Measurements from ENCODE around the gene FAM90A1. TPM values are rescaled to one million over a fixed set of nuclear protein-coding genes. Genes with fewer than 3 reads are reported as not detected.
"Not testable (repeated sequence)": the region's sequence is repeated elsewhere in the genome, so short reads cannot be mapped to it uniquely, and the experiment has no call there.

Gene FAM90A1
- under 0.01 and 0.22 TPM in 2 replicates for total RNA-seq (2012; rRNA removed)

GRCh38 chr12:8226992-8227731, at the start of gene FAM90A1:
TSS of gene FAM90A1 (minus strand) at chr12:8227618. CDS start at chr12:8224832, 2,786 bp downstream.
- H3K9ac ChIP-seq (ENCODE audit: low read depth, low read length); H3K36me3 ChIP-seq (ENCODE audit: insufficient read depth, low read length); H3K9me3 ChIP-seq (replicated peaks; ENCODE audit: low read length); H3K4me1 ChIP-seq (ENCODE audit: control insufficient read depth, insufficient read depth, low read length); H3K27me3 ChIP-seq (ENCODE audit: control insufficient read depth, insufficient read depth, low read length): not testable (repeated sequence)
- peak within 1 kb of the TSS; percentile 45 for H3K4me2 ChIP-seq (ENCODE audit: low read length)
- peak within 1 kb of the TSS; percentile 24 for H3K4me3 ChIP-seq (ENCODE audit: low read length)

- not testable (repeated sequence) for H3K4me3 ChIP-seq (ENCODE audit: low read length); H3K4me2 ChIP-seq (ENCODE audit: low read length); H3K27me3 ChIP-seq (ENCODE audit: control insufficient read depth, insufficient read depth, low read length); H3K9me3 ChIP-seq (replicated peaks; ENCODE audit: low read length); H3K9ac ChIP-seq (ENCODE audit: low read depth, low read length); H3K36me3 ChIP-seq (ENCODE audit: insufficient read depth, low read length); H3K4me1 ChIP-seq (ENCODE audit: control insufficient read depth, insufficient read depth, low read length)
Observed at GRCh38 chr12:8276397-8276796, 49.0 kb upstream of the FAM90A1 start.

- not testable (repeated sequence) for H3K4me1 ChIP-seq (ENCODE audit: control insufficient read depth, insufficient read depth, low read length)
Observed at GRCh38 chr12:8266706-8267105, 39.3 kb upstream of the FAM90A1 start.

GRCh38 chr12:8264236-8264635, 36.8 kb upstream of the FAM90A1 start:
- not testable (repeated sequence) for H3K4me3 ChIP-seq (ENCODE audit: low read length); H3K9ac ChIP-seq (ENCODE audit: low read depth, low read length); H3K36me3 ChIP-seq (ENCODE audit: insufficient read depth, low read length); H3K4me2 ChIP-seq (ENCODE audit: low read length); H3K27me3 ChIP-seq (ENCODE audit: control insufficient read depth, insufficient read depth, low read length); H3K9me3 ChIP-seq (replicated peaks; ENCODE audit: low read length); H3K4me1 ChIP-seq (ENCODE audit: control insufficient read depth, insufficient read depth, low read length)

More at GRCh38 chr12:8266706-8267105, 39.3 kb upstream of the FAM90A1 start:
- H3K27me3 ChIP-seq (ENCODE audit: control insufficient read depth, insufficient read depth, low read length); H3K9me3 ChIP-seq (replicated peaks; ENCODE audit: low read length); H3K4me3 ChIP-seq (ENCODE audit: low read length); H3K9ac ChIP-seq (ENCODE audit: low read depth, low read length); H3K4me2 ChIP-seq (ENCODE audit: low read length); H3K36me3 ChIP-seq (ENCODE audit: insufficient read depth, low read length): not testable (repeated sequence)

GRCh38 chr12:8261111-8261554, 33.7 kb upstream of the FAM90A1 start:
- not testable (repeated sequence) for H3K4me2 ChIP-seq (ENCODE audit: low read length); H3K9me3 ChIP-seq (replicated peaks; ENCODE audit: low read length); H3K9ac ChIP-seq (ENCODE audit: low read depth, low read length); H3K4me1 ChIP-seq (ENCODE audit: control insufficient read depth, insufficient read depth, low read length); H3K36me3 ChIP-seq (ENCODE audit: insufficient read depth, low read length); H3K27me3 ChIP-seq (ENCODE audit: control insufficient read depth, insufficient read depth, low read length); H3K4me3 ChIP-seq (ENCODE audit: low read length)

GRCh38 chr12:8256356-8256755, 28.9 kb upstream of the FAM90A1 start:
- H3K9me3 ChIP-seq (replicated peaks; ENCODE audit: low read length); H3K4me2 ChIP-seq (ENCODE audit: low read length); H3K4me3 ChIP-seq (ENCODE audit: low read length); H3K4me1 ChIP-seq (ENCODE audit: control insufficient read depth, insufficient read depth, low read length); H3K36me3 ChIP-seq (ENCODE audit: insufficient read depth, low read length); H3K9ac ChIP-seq (ENCODE audit: low read depth, low read length); H3K27me3 ChIP-seq (ENCODE audit: control insufficient read depth, insufficient read depth, low read length): not testable (repeated sequence)

GRCh38 chr12:8254705-8255104, 27.3 kb upstream of the FAM90A1 start:
- not testable (repeated sequence) for H3K4me2 ChIP-seq (ENCODE audit: low read length); H3K9ac ChIP-seq (ENCODE audit: low read depth, low read length); H3K9me3 ChIP-seq (replicated peaks; ENCODE audit: low read length); H3K27me3 ChIP-seq (ENCODE audit: control insufficient read depth, insufficient read depth, low read length); H3K36me3 ChIP-seq (ENCODE audit: insufficient read depth, low read length); H3K4me3 ChIP-seq (ENCODE audit: low read length); H3K4me1 ChIP-seq (ENCODE audit: control insufficient read depth, insufficient read depth, low read length)

GRCh38 chr12:8252056-8252818, 24.8 kb upstream of the FAM90A1 start:
- not testable (repeated sequence) for H3K4me1 ChIP-seq (ENCODE audit: control insufficient read depth, insufficient read depth, low read length); H3K4me2 ChIP-seq (ENCODE audit: low read length); H3K4me3 ChIP-seq (ENCODE audit: low read length); H3K36me3 ChIP-seq (ENCODE audit: insufficient read depth, low read length); H3K9ac ChIP-seq (ENCODE audit: low read depth, low read length); H3K9me3 ChIP-seq (replicated peaks; ENCODE audit: low read length); H3K27me3 ChIP-seq (ENCODE audit: control insufficient read depth, insufficient read depth, low read length)

GRCh38 chr12:8251616-8252015, 24.2 kb upstream of the FAM90A1 start:
- not testable (repeated sequence) for H3K9me3 ChIP-seq (replicated peaks; ENCODE audit: low read length); H3K27me3 ChIP-seq (ENCODE audit: control insufficient read depth, insufficient read depth, low read length); H3K9ac ChIP-seq (ENCODE audit: low read depth, low read length); H3K4me2 ChIP-seq (ENCODE audit: low read length); H3K36me3 ChIP-seq (ENCODE audit: insufficient read depth, low read length); H3K4me1 ChIP-seq (ENCODE audit: control insufficient read depth, insufficient read depth, low read length); H3K4me3 ChIP-seq (ENCODE audit: low read length)

- H3K27me3 ChIP-seq (ENCODE audit: control insufficient read depth, insufficient read depth, low read length); H3K36me3 ChIP-seq (ENCODE audit: insufficient read depth, low read length); H3K4me2 ChIP-seq (ENCODE audit: low read length); H3K4me1 ChIP-seq (ENCODE audit: control insufficient read depth, insufficient read depth, low read length); H3K9me3 ChIP-seq (replicated peaks; ENCODE audit: low read length); H3K4me3 ChIP-seq (ENCODE audit: low read length); H3K9ac ChIP-seq (ENCODE audit: low read depth, low read length): not testable (repeated sequence)
Observed at GRCh38 chr12:8246941-8247535, 19.6 kb upstream of the FAM90A1 start.

GRCh38 chr12:8243682-8244161, 16.3 kb upstream of the FAM90A1 start:
- not testable (repeated sequence) for H3K36me3 ChIP-seq (ENCODE audit: insufficient read depth, low read length); H3K9me3 ChIP-seq (replicated peaks; ENCODE audit: low read length); H3K27me3 ChIP-seq (ENCODE audit: control insufficient read depth, insufficient read depth, low read length); H3K4me1 ChIP-seq (ENCODE audit: control insufficient read depth, insufficient read depth, low read length)
- H3K4me3 ChIP-seq (ENCODE audit: low read length), result peak overlapping the region; percentile 75
- H3K9ac ChIP-seq (ENCODE audit: low read depth, low read length), result peak overlapping the region; percentile 80
- peak overlapping the region; percentile 91 for H3K4me2 ChIP-seq (ENCODE audit: low read length)
